Measurements from ENCODE around the gene MUSTN1. TPM values are rescaled to one million over a fixed set of nuclear protein-coding genes. Genes with fewer than 3 reads are reported as not detected.

MUSTN1 gene
- total RNA-seq = not detected in 2 replicates

GRCh38 chr3:52834871-52835501, at the start of gene MUSTN1:
TSS of gene MUSTN1 (minus strand) at chr3:52835019. CDS start at chr3:52834948, 71 bp downstream.

GRCh38 chr3:52830535-52831258, 4.1 kb downstream of the MUSTN1 start, which contains the start of gene ITIH4:
TSS of gene ITIH4 (minus strand) at chr3:52830672. CDS start at chr3:52830642, 30 bp downstream.

DNA sequence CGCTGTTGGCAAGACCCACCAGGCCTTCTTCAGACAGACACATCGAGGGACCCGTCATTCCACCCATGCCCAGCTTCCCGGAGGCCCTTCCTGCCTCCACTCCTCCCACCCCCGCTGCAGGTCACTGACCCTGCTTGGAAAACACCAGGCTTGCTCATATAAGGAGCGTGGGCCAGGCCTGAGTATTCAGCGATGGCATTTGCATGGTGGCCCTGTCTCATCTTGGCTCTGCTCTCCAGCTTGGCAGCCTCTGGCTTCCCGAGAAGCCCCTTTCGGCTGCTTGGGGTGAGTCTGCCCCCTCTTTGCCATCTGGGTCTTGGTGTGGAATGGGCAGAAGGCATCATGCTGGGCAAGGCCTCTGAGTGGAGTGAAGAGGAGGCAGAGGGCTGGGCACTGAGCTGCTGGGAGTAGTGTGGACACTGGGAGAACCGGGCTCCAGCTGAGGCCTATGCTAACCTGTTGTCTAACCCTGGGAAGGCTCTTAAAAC, 40.2 kb downstream of the MUSTN1 start, which contains the start of gene ITIH3:
TSS of gene ITIH3 (plus strand) at position 185 of the 488 bp plus-strand sequence. CDS start at position 193, 8 bp downstream.

Other genes with a start within 250 kb of the MUSTN1 start
- gene PBRM1, start 149.1 kb downstream of the MUSTN1 start, total RNA-seq = 70.1 and 109 TPM in 2 replicates
- gene GNL3, start 149.0 kb downstream of the MUSTN1 start, total RNA-seq = 186 and 219 TPM in 2 replicates
- 60.1 and 73.4 TPM in 2 replicates for gene GLT8D1, start 129.2 kb downstream of the MUSTN1 start, total RNA-seq
- 56.8 and 72.8 TPM in 2 replicates for gene SPCS1, start 128.9 kb downstream of the MUSTN1 start, total RNA-seq
- 21.5 and 28.1 TPM in 2 replicates for gene NEK4, start 64.1 kb downstream of the MUSTN1 start, total RNA-seq
- not detected in 2 replicates for gene ITIH1, start 57.4 kb downstream of the MUSTN1 start, total RNA-seq
- not detected in 2 replicates for gene ITIH3, start 40.2 kb downstream of the MUSTN1 start, total RNA-seq
- gene ITIH4, start 4.3 kb downstream of the MUSTN1 start, total RNA-seq = 0.34 and 2.5 TPM in 2 replicates
- 9.2 and 17.7 TPM in 2 replicates for gene STIMATE, start 62.5 kb upstream of the MUSTN1 start, total RNA-seq
- 9.3 and 10.3 TPM in 2 replicates for gene SFMBT1, start 211.1 kb upstream of the MUSTN1 start, total RNA-seq